Heart left ventricle (tissue), 16 donors: Measurements from ENCODE around the gene ESYT3. TPM values are rescaled to one million over a fixed set of nuclear protein-coding genes. Genes with fewer than 3 reads are reported as not detected.
A peak's percentile ranks its signal among the peaks of the same experiment; 100 is the strongest.
"Not testable (repeated sequence)": the region's sequence is repeated elsewhere in the genome, so short reads cannot be mapped to it uniquely, and the experiment has no call there.

Source experiments
- ATAC-seq, 4 donors: fragments of 200-7000 bp; cut with Tn5 transposase; one replicate each; pipeline ENCODE4 v1.9.1; 2020 to 2022; ENCODE audit warnings: moderate library complexity in 4 of 4, mild to moderate bottlenecking in 3 of 4, moderate number of reproducible peaks in 1 of 4
- DNase-seq, 5 donors: peaks; one replicate each; pipeline ENCODE4 v3.0.0-alpha.2; 2020
- H3K27ac ChIP-seq, 12 donors: fragments of 200-600 bp; sonication (generic) in 4 of 12; one replicate each; pipeline versions ENCODE4 v1.5.0 to v1.8.0; 2016 to 2022; ENCODE audit warnings: mild to moderate bottlenecking in 2 of 12
- H3K27me3 ChIP-seq, 9 donors: fragments of 200-600 bp; sonication (generic) in 2 of 9; one replicate each; pipeline versions ENCODE4 v1.5.1 to v1.8.0; 2016 to 2022; ENCODE audit warnings: mild to moderate bottlenecking in 3 of 9
- H3K36me3 ChIP-seq, 9 donors: fragments of 200-600 bp; sonication (generic) in 2 of 9; one replicate each; pipeline versions ENCODE4 v1.5.0 to v1.8.0; 2018 to 2022; ENCODE audit warnings: mild to moderate bottlenecking in 2 of 9
- H3K4me1 ChIP-seq, 12 donors: fragments of 200-600 bp; sonication (generic) in 4 of 12; one replicate each; pipeline versions ENCODE4 v1.5.0 to v1.8.0; 2016 to 2022; ENCODE audit warnings: mild to moderate bottlenecking in 3 of 12
- H3K4me3 ChIP-seq, 12 donors: fragments of 200-600 bp; sonication (generic) in 4 of 12; one replicate each; pipeline versions ENCODE4 v1.5.0 to v1.8.0; 2017 to 2022; ENCODE audit warnings: mild to moderate bottlenecking in 9 of 12, moderate library complexity in 4 of 12
- H3K9me3 ChIP-seq, 12 donors: fragments of 200-600 bp; sonication (generic) in 4 of 12; one replicate each; pipeline versions ENCODE4 v1.5.0 to v1.8.0; 2016 to 2022; ENCODE audit warnings: mild to moderate bottlenecking in 1 of 12
- POLR2A ChIP-seq, 2 donors: fragments of 450-650 bp; IDR thresholded peaks; one replicate each; pipeline ENCODE4 v1.6.1; 2017; ENCODE audit warnings: antibody characterized with exemption in 2 of 2, mild to moderate bottlenecking in 2 of 2, moderate library complexity in 2 of 2
- WGBS, 4 donors: extraction: QIAGEN DNeasy Blood & Tissue Kit in 2 of 4; methylation state at CpG; one replicate each; pipeline versions ENCODE4 v1.1.5 to v1.1.7; 2013 to 2018; 5-methylcytosine and 5-hydroxymethylcytosine counted together
- intact Hi-C, 10 donors: fragments of 100-400 bp; cut with DNase I; formaldehyde crosslinking; loops; one replicate each; pipeline versions ENCODE4 v1.11.1 to v1.14.2; 2022
- polyA plus RNA-seq, 2 donors: library from polyadenylated mRNA; stranded (reverse); fragments of 200-250 nt; gene quantifications; one replicate each; pipeline ENCODE4 v1.2.3, GENCODE V29; 2013
- total RNA-seq, 9 donors: library from RNA; depleted of rRNA in 2 of 9; stranded (reverse); fragments of >200 nt in 2 of 9; fragmentation: NEBNext Ultra II Directional in 3 of 9; extraction: Animal tissue kit (Norgen Biotek cat#: 25700) in 3 of 9; gene quantifications; one replicate each; pipeline versions ENCODE4 v1.1.0 to v1.2.4, GENCODE V29; 2016 to 2023
- TF ChIP-seq, protein P1 (sequence below), 12 donors: fragments of 200-600 bp; sonication (generic) in 4 of 12; IDR thresholded peaks; one replicate each; pipeline versions ENCODE4 v1.5.0 to v1.8.0; 2018 to 2022; ENCODE audit warnings: antibody characterized with exemption in 12 of 12, mild to moderate bottlenecking in 5 of 12
- donor health status: ischemic (EF 13 %, LVEDD 7.1; RV severe dilation, severe dysfunction).
- donor health status: healthy with polysubstance abuse.
- donor health status: DM: no; HTN: yes; CAD: no.
- donor health status: DM: no; HTN: no; CAD: no.
- donor health status: ischemic (EF 25% LVEDD 6.9; RV normal size, moderate dysfunction).
- donor health status: ischemic (EF 25% LVEDD 5.7; RV mildly dilated, moderate dysfunction).
- donor health status: healthy.
- donor health status: DM: yes; HTN: yes; CAD: no.
- donor health status: ischemic (EF 35%, LVEDD 5.7; RV mildly dilated, moderate dysfunction).
- donor health status: nonischemic (EF 11% LVEDD 7.7; RV severe dilation, severe dysfunction).
- donor health status: DM: yes; HTN: yes; CAD: no.
- donor health status: PGD.
- donor health status: ischemic (EF 29% LVEDD 5.4; RV normal size, mild dysfunction).
- donor health status: nonischemic (EF 23%, LVEDD 6.1; RV moderate dilation, normal function).

ESYT3 gene
- total and polyA plus RNA-seq, 11 donors: 0.42 to 2.7 (median 1.2) TPM

GRCh38 chr3:138507524-138507923 is 73.1 kb downstream of the ESYT3 start:
- 56 to 78% (median 73%) methylated on average over 3 of the region's 3 CpGs for WGBS, 4 donors
- TF ChIP-seq POLR2A (IDR thresholded peaks at IDR 0.05): no peak
- TF ChIP-seq, protein P1, sequence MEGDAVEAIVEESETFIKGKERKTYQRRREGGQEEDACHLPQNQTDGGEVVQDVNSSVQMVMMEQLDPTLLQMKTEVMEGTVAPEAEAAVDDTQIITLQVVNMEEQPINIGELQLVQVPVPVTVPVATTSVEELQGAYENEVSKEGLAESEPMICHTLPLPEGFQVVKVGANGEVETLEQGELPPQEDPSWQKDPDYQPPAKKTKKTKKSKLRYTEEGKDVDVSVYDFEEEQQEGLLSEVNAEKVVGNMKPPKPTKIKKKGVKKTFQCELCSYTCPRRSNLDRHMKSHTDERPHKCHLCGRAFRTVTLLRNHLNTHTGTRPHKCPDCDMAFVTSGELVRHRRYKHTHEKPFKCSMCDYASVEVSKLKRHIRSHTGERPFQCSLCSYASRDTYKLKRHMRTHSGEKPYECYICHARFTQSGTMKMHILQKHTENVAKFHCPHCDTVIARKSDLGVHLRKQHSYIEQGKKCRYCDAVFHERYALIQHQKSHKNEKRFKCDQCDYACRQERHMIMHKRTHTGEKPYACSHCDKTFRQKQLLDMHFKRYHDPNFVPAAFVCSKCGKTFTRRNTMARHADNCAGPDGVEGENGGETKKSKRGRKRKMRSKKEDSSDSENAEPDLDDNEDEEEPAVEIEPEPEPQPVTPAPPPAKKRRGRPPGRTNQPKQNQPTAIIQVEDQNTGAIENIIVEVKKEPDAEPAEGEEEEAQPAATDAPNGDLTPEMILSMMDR (IDR thresholded peaks at IDR 0.05): no peak
- no peaks in the 10 kb centered on the region for H3K27me3 ChIP-seq
- H3K36me3 ChIP-seq: peaks cover 0 to 29% (median 4%) of the 10 kb centered on the region in 9 donors
- intact Hi-C loops: no loop called here
- no peak overlapping the region for H3K27ac ChIP-seq
- peak in 2 of 4 donors; percentile 53 to 63 for ATAC-seq
- no peak for DNase-seq
- no peaks in the 10 kb centered on the region for H3K9me3 ChIP-seq
- no peak overlapping the region for H3K4me3 ChIP-seq
- H3K4me1 ChIP-seq: peaks cover 0 to 6% (median 0%) of the 10 kb centered on the region in 12 donors

DNA sequence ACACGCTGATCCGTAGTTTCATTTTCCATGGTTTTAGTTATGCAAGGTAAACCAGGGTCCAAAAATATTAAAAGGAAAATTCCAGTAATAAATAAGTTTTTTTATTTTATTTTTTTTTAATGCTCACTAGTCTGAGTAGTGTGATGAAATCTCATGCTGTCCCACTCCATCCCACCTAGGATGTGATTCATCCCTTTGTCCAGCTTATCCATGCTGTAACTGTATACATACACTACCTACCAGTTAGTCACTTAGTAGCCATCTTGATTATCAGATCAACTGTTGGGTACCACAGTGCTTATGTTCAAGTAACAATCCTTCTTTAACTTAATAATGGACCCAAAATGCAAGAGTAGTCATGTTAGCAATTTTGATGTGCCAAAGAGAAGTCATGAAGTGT is 75.2 kb downstream of the ESYT3 start:
- Histone ChIP-seq H3K9me3 (no peaks in the 10 kb centered on the region), H3K27me3 (no peaks in the 10 kb centered on the region), H3K27ac (no peak overlapping the region), H3K36me3 (peaks cover 0 to 23% (median under 1%) of the 10 kb centered on the region in 9 donors), H3K4me3 (no peak overlapping the region), H3K4me1 (peaks cover 0 to 12% (median 0%) of the 10 kb centered on the region in 12 donors)
- DNase-seq (no peak), ATAC-seq (no peak)
- no peak for TF ChIP-seq POLR2A (IDR thresholded peaks at IDR 0.05)
- TF ChIP-seq, protein P1 (IDR thresholded peaks at IDR 0.05): no peak
- intact Hi-C loops: no loop called here
- WGBS, 4 donors: 92 to 99% (median 98%) methylated on average over 2 of the region's 2 CpGs

- H3K27me3 ChIP-seq: no peaks in the 10 kb centered on the region
- H3K4me3 ChIP-seq: no peak overlapping the region
- no peak for ATAC-seq
- H3K27ac ChIP-seq: no peak overlapping the region
- peaks cover 0 to 12% (median 0%) of the 10 kb centered on the region in 12 donors for H3K4me1 ChIP-seq
- peaks cover 0 to 15% (median 0%) of the 10 kb centered on the region in 9 donors for H3K36me3 ChIP-seq
- TF ChIP-seq POLR2A (IDR thresholded peaks at IDR 0.05): no peak
- TF ChIP-seq, protein P1 (IDR thresholded peaks at IDR 0.05): no peak
- no peak for DNase-seq
- intact Hi-C loops: no loop called here
- H3K9me3 ChIP-seq: no peaks in the 10 kb centered on the region
Measured at GRCh38 chr3:138511945-138512344, 77.5 kb downstream of the ESYT3 start.

GRCh38 chr3:138513090-138513843 is 78.9 kb downstream of the ESYT3 start:
- Histone ChIP-seq H3K9me3 (peaks cover 0 to 12% (median 7%) of the 10 kb centered on the region in 12 donors), H3K36me3 (peaks cover 0 to 12% (median 3%) of the 10 kb centered on the region in 9 donors), H3K4me3 (no peak overlapping the region), H3K27me3 (no peaks in the 10 kb centered on the region), H3K27ac (no peak overlapping the region), H3K4me1 (peaks cover 0 to 12% (median 0%) of the 10 kb centered on the region in 12 donors)
- no peak for TF ChIP-seq POLR2A (IDR thresholded peaks at IDR 0.05)
- TF ChIP-seq, protein P1 (IDR thresholded peaks at IDR 0.05): no peak
- ATAC-seq (no peak), DNase-seq (no peak)
- intact Hi-C loops: no loop called here
- WGBS, 4 donors: 65 to 80% (median 67%) methylated on average over 2 of the region's 2 CpGs

DNA sequence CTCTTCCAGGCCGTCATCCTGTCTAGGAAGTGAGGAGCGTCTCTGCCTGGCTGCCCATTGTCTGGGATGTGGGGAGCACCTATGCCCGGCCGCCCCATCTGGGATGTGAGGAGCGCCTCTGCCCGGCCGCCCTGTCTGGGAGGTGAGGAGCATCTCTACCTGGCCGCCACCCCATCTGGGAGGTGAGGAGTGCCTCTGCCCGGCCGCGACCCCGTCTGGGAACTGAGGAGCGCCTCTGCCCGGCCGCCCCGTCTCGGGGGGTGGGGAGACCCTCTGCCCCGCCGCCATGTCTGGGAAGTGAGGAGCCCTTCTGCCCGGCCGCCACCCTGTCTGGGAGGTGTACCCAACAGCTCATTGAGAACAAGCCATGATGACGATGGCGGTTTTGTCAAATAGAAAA is 87.0 kb downstream of the ESYT3 start:
- H3K4me1 ChIP-seq, H3K27ac ChIP-seq, H3K4me3 ChIP-seq, H3K27me3 ChIP-seq, ATAC-seq, intact Hi-C loops: not testable (repeated sequence)
- 95 to 99% (median 98%) methylated on average over 21 to 23 of the region's 23 CpGs for WGBS, 4 donors
- Histone ChIP-seq H3K36me3 (peaks cover 0 to 27% (median 7%) of the 10 kb centered on the region in 9 donors), H3K9me3 (peaks cover 0 to 18% (median 8%) of the 10 kb centered on the region in 12 donors)
- DNase-seq: peak in 1 of 5 donors; percentile 52
